PC-9 (cell line): ENCODE data around the gene CSE1L. TPM values are rescaled to one million over a fixed set of nuclear protein-coding genes. Genes with fewer than 3 reads are reported as not detected.
"Not testable (repeated sequence)": the region's sequence is repeated elsewhere in the genome, so short reads cannot be mapped to it uniquely, and the experiment has no call there.

ENCODE experiments used
- BruUV-seq: library from RNA; stranded (reverse); fragments of 400-500 nt; replicated peaks from 2 replicates; lab custom pipeline; 2021; lab: Mats Ljungman, UMichigan
- CTCF ChIA-PET: fragments of 300-600 bp; sonication (Branson Sonifier 250); formaldehyde crosslinking; loops from one replicate; lab custom pipeline; 2022; ENCODE audit warnings: antibody characterized with exemption; lab: Charles Lee
- POLR2A ChIA-PET: fragments of 300-600 bp; sonication (Branson Sonifier 250); formaldehyde crosslinking; loops from one replicate; lab custom pipeline; 2022; ENCODE audit warnings: antibody characterized with exemption; ENCODE audit not compliant: unreplicated experiment; lab: Charles Lee
- DNase-seq, 2 experiments: peaks; one replicate each; pipeline versions ENCODE4 v3.0.0 to v3.0.0-alpha.2; 2015 to 2022; ENCODE audit warnings: mixed read lengths in 1 of 2
- H2AFZ ChIP-seq: fragments of 200-600 bp; sonication (generic); 2 replicates; pipeline ENCODE4 v1.8.1; 2017; ENCODE audit warnings: antibody characterized with exemption
- H3F3A ChIP-seq: fragments of 200-600 bp; sonication (generic); 2 replicates; pipeline ENCODE4 v1.8.1; 2017; ENCODE audit warnings: antibody characterized with exemption, mild to moderate bottlenecking, low read depth; ENCODE audit not compliant: insufficient read depth
- H3K27ac ChIP-seq: fragments of 200-600 bp; sonication (generic); 2 replicates; pipeline ENCODE4 v1.6.1; 2016; ENCODE audit warnings: mixed run types
- H3K27me3 ChIP-seq: fragments of 200-600 bp; sonication (generic); 2 replicates; pipeline ENCODE4 v1.6.1; 2016; ENCODE audit warnings: low read depth, mixed run types; ENCODE audit not compliant: insufficient read depth
- H3K36me3 ChIP-seq: fragments of 200-600 bp; sonication (generic); 2 replicates; pipeline ENCODE4 v1.6.1; 2016; ENCODE audit warnings: low read depth, mixed run types
- H3K4me1 ChIP-seq: fragments of 200-600 bp; sonication (generic); replicated peaks from 2 replicates; pipeline ENCODE4 v1.6.1; 2016; ENCODE audit warnings: mixed run types; ENCODE audit not compliant: insufficient read depth
- H3K4me2 ChIP-seq: fragments of 200-600 bp; sonication (generic); 2 replicates; pipeline ENCODE4 v1.6.1; 2017; ENCODE audit warnings: mixed run types
- H3K4me3 ChIP-seq: fragments of 200-600 bp; sonication (generic); 2 replicates; pipeline ENCODE4 v1.6.1; 2016; ENCODE audit warnings: mixed run types
- H3K79me2 ChIP-seq: fragments of 200-600 bp; sonication (generic); 2 replicates; pipeline ENCODE4 v1.6.1; 2017; ENCODE audit warnings: low read depth, mixed run types
- H3K9me2 ChIP-seq: fragments of 200-600 bp; sonication (generic); 2 replicates; pipeline ENCODE4 v1.8.1; 2017; ENCODE audit warnings: mild to moderate bottlenecking; ENCODE audit not compliant: insufficient read depth
- H3K9me3 ChIP-seq: fragments of 200-600 bp; sonication (generic); 2 replicates; pipeline ENCODE4 v1.8.1; 2016; ENCODE audit warnings: low read depth; ENCODE audit not compliant: insufficient read depth
- H4K20me1 ChIP-seq: fragments of 200-600 bp; sonication (generic); 2 replicates; pipeline ENCODE4 v1.8.1; 2017; ENCODE audit not compliant: insufficient read depth
- CTCF ChIP-seq: fragments of 200-600 bp; sonication (generic); conservative IDR thresholded peaks from 2 replicates; pipeline ENCODE4 v1.6.1; 2017; ENCODE audit warnings: mixed run types, antibody characterized with exemption, mild to moderate bottlenecking, moderate library complexity
- EZH2 ChIP-seq: fragments of 200-600 bp; sonication (generic); IDR thresholded peaks from 2 replicates; pipeline ENCODE4 v1.8.0; 2017; ENCODE audit warnings: antibody characterized with exemption, low read depth
- intact Hi-C: fragments of 100-400 bp; cut with micrococcal nuclease; formaldehyde crosslinking; loops from one replicate; pipeline ENCODE4 v1.10.0; 2022; ENCODE audit not compliant: unreplicated experiment
- total RNA-seq: library from RNA; stranded (reverse); gene quantifications from 2 replicates; pipeline ENCODE4 v1.2.3, GENCODE V29; 2021

CSE1L gene
- total RNA-seq, 1 experiment from 2014 or later, result 132 TPM

DNA sequence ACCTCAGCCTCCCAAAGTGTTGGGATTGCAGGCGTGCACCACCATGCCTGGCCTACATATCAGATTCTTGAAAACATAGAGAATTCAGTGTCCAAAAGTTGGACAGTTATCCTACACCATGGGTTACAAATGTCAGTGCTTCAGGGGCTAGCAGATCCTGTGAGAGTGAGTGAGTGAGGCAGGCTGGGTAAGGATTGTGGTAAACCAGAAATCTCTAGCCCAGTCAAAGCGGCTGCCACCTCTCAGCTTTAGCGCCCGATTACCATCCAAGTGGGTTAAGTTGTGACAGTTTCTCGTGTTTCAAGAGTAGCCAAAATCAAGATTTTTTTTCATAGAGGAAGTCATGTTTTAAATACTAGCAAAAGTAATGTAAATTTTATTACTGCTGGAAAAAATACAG, 21.9 kb upstream of the CSE1L start:
- DNase-seq, result no peak
- Histone ChIP-seq H3K4me3 (no peak overlapping the region), H3K79me2 (no peaks in the 10 kb centered on the region), H3K4me2 (no peak overlapping the region), H3K36me3 (peaks cover 56% of the 10 kb centered on the region), H3F3A (0 out of 2 replicates have a peak, but pooled peaks cover 6% of the 10 kb centered on the region), H3K27me3 (no peaks in the 10 kb centered on the region), H2AFZ (no peak overlapping the region), H3K9me2 (no peaks in the 10 kb centered on the region), H3K9me3 (no peaks in the 10 kb centered on the region), H3K27ac (no peak overlapping the region), H4K20me1 (no peaks in the 10 kb centered on the region), H3K4me1 (no peaks in the 10 kb centered on the region)
- no TSS peak for BruUV-seq
- ChIA-PET POLR2A (no interaction called here), CTCF (no interaction called here)
- no peak for TF ChIP-seq EZH2
- TF ChIP-seq CTCF, result no peak
- intact Hi-C loops, result no loop called here

DNA sequence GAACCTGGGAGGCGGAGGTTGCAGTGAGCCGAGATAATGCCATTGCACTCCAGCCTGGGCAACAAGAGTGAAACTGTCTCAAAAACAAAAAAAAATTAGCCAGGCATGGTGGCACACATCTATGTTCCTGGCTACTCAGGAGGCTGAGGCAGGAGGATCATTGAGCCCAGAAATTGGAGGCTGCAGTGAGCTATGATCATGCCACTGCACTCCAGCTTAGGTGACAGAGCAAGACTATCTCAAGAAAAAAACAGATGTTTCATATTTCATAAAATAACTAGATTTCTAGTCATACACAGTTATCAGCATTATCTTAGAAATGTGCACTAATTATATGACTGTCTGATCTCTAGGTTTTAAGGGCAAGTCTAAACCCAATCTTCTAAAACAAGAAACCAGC, 17.9 kb upstream of the CSE1L start:
- POLR2A ChIA-PET, H3K4me2 ChIP-seq, H3K27me3 ChIP-seq, intact Hi-C loops, DNase-seq, H2AFZ ChIP-seq, H4K20me1 ChIP-seq, H3K4me3 ChIP-seq, H3K9me2 ChIP-seq, H3K27ac ChIP-seq, H3K9me3 ChIP-seq, H3K79me2 ChIP-seq, BruUV-seq, H3K4me1 ChIP-seq: not testable (repeated sequence)
- Histone ChIP-seq H3F3A (peaks cover 17% of the 10 kb centered on the region; the same call in 1 of the 2 replicates), H3K36me3 (peaks cover 54% of the 10 kb centered on the region)
- CTCF ChIA-PET, result interaction anchor here (0.7 kb wide), 1 partner anchor 677 kb away, joined by 4 read pairs; no protein-coding TSS in a partner anchor

DNA sequence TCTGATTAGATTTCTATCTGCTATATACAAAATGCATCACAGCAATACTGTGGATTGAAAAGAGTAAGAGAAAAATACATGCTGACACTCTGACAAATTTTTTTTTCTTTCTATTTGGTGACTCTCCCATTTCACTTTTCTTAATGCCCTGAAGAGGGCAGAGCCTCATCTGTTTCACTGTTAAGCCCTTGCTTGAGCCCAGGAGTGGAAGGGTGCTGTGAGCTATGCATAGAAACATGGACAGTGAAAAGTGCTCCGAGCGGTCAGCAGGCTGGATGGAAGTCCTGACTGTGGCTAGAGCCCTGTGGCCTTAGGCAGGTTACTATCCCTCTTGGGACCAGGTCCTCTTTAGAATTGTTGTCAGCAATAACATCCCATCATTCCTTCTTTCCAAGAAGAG, 17.4 kb upstream of the CSE1L start:
- H2AFZ ChIP-seq, result no peak overlapping the region
- no peak for DNase-seq
- no peaks in the 10 kb centered on the region for H3K27me3 ChIP-seq
- no peak overlapping the region for H3K4me3 ChIP-seq
- no peaks in the 10 kb centered on the region for H3K9me3 ChIP-seq
- no peaks in the 10 kb centered on the region for H4K20me1 ChIP-seq
- ChIA-PET CTCF (interaction anchor here (0.6 to 0.7 kb wide), 2 partner anchors 275 to 678 kb away, joined by 3 to 4 read pairs; no protein-coding TSS in a partner anchor), POLR2A (interaction anchor here (0.7 kb wide), 1 partner anchor 211 kb away, joined by 3 read pairs; no protein-coding TSS in a partner anchor)
- no TSS peak for BruUV-seq
- no peak overlapping the region for H3K4me2 ChIP-seq
- intact Hi-C loops, result no loop called here
- TF ChIP-seq EZH2 (no peak), CTCF (peak; percentile 54)
- H3K36me3 ChIP-seq, result peaks cover 59% of the 10 kb centered on the region
- no peaks in the 10 kb centered on the region for H3K79me2 ChIP-seq
- no peak overlapping the region for H3K27ac ChIP-seq
- H3K9me2 ChIP-seq, result no peaks in the 10 kb centered on the region
- H3K4me1 ChIP-seq, result no peaks in the 10 kb centered on the region
- peaks cover 17% of the 10 kb centered on the region; the same call in 1 of the 2 replicates for H3F3A ChIP-seq

DNA sequence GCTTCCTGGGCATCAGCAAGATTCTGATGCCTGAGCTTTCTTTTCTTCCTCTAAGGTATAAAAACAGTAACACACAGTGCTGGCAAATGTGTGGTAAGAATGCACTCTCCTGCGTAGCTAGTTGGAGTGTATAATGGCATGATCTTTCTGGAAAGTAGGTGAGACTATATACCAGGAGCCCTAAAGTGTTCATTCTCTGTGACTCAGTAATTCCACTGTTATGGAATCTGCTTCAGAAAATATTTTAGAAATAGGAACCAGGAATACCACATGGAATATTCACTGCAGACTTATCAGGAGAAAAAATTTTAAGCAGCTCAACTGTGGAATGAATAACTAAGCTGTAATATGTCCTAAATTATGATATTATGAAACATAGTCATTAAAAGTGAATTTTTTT, 16.9 kb upstream of the CSE1L start:
- H3F3A ChIP-seq, result peaks cover 17% of the 10 kb centered on the region; the same call in 1 of the 2 replicates
- H4K20me1 ChIP-seq, result no peaks in the 10 kb centered on the region
- peaks cover 58% of the 10 kb centered on the region for H3K36me3 ChIP-seq
- H3K4me3 ChIP-seq, result no peak overlapping the region
- no peak overlapping the region for H3K27ac ChIP-seq
- DNase-seq, result no peak
- no peaks in the 10 kb centered on the region for H3K9me3 ChIP-seq
- no peaks in the 10 kb centered on the region for H3K9me2 ChIP-seq
- intact Hi-C loops, result no loop called here
- no peaks in the 10 kb centered on the region for H3K4me1 ChIP-seq
- ChIA-PET POLR2A (interaction anchor here (0.7 kb wide), 1 partner anchor 211 kb away, joined by 3 read pairs; no protein-coding TSS in a partner anchor), CTCF (interaction anchor here (0.6 kb wide), 1 partner anchor 274 kb away, joined by 3 read pairs; no protein-coding TSS in a partner anchor)
- no peak overlapping the region for H2AFZ ChIP-seq
- H3K79me2 ChIP-seq, result no peaks in the 10 kb centered on the region
- BruUV-seq, result no TSS peak
- TF ChIP-seq CTCF, result no peak
- no peak for TF ChIP-seq EZH2
- no peak overlapping the region for H3K4me2 ChIP-seq
- H3K27me3 ChIP-seq, result no peaks in the 10 kb centered on the region
